Activated effector memory CD4-positive, alpha-beta T cell treated with anti-CD3 and anti-CD28 coated beads, Interleukin-2, amount 50 U/mL, for 16 hours (primary cell): ENCODE measurements around the gene FFAR1.
A peak's percentile ranks its signal among the peaks of the same experiment; 100 is the strongest.

Experiments used
- DNase-seq: peaks from one replicate; pipeline ENCODE4 v3.0.0-alpha.2; 2020

Gene FFAR1

GRCh38 chr19:35316560-35316959 is 31.1 kb upstream of the FFAR1 start:
- DNase-seq: no peak

GRCh38 chr19:35317464-35318043 is 30.1 kb upstream of the FFAR1 start:
- no peak for DNase-seq

DNA sequence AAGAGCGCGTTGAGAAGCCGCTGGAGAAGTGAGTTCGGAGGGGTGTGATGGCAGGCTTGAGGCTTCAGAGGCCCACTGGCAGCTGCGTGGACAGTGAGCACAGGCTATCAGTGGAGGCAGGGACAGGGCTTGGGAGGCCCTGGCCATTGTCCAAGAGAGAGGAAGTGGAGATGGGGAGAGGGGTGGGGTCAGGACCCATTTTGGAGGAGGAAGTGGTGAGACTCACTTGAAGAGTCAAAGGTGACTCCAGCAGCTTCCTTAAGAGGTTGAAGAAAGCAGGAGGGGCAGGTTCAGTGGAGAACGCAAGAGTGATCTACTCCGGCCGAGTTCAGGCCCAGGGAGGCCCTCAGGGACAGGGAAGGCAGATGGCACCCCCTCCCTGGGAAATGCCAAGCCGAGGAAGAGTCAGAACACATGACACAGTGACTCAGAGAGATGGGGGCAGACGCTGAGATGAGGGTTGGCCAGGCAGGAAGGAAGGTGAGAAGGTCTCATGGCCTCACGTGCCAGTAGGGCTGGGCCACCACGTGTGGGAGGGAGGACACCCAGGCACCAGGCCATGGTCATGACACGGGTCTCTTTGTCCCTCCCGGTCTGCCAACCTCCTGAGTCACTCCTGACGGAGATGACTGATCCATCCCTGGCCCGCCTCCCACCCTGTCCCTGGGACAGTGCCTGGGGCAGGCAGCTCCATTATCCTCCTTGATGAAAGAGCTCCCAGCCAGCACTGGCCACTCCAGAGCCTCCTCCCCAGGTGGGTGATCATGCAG is 28.8 kb upstream of the FFAR1 start:
- DNase-seq: no peak

GRCh38 chr19:35320065-35320713 is 27.5 kb upstream of the FFAR1 start:
- DNase-seq: no peak

- DNase-seq: no peak
Measured at GRCh38 chr19:35321291-35321690, 26.4 kb upstream of the FFAR1 start.

DNA sequence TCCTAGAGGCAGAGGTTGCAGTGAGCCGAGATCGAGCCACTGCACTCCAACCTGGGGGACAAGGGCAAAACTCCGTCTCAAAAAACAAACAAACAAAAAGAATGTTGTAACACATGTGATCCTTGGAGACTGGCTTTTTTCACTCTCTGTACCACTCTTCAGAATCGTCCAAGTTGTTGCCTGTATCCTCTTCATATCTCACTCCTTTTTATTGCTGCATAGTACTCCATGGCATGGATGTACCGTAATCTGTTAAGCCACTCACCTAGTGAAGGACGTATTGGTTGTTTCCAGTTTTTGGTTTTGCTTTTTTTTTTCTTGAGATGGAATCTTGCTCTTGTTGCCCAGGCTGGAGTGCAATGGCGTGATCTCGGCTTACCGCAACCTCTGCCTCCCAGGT is 25.7 kb upstream of the FFAR1 start:
- DNase-seq: no peak

- no peak for DNase-seq
Measured at GRCh38 chr19:35327642-35328041, 20.1 kb upstream of the FFAR1 start.

DNA sequence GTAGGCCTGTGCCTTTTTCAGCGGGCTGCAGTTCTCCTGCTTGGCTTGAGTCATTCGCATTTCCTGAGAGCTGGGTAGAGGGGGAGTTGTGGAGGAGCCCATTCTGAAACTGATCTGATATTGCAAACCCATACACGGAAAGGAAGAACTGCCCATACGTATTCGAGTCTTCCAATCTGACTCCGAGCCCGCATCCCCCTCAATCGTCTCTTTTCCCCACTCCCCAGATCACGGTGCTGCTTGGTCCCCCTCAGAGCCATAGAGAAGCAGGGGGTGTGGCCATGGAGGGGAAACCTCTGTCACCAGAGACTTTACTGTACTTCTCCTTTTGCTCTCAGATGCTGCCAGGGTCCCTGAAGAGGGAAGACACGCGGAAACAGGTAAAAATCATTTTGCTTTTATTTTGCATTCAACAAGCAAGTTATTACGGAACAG is 18.8 kb upstream of the FFAR1 start, which contains the start of gene CD22:
TSS of gene CD22 (plus strand) at position 337 of the 435 bp plus-strand sequence. CDS start 2,854 bp downstream, outside the sequence.
- DNase-seq: no peak

DNA sequence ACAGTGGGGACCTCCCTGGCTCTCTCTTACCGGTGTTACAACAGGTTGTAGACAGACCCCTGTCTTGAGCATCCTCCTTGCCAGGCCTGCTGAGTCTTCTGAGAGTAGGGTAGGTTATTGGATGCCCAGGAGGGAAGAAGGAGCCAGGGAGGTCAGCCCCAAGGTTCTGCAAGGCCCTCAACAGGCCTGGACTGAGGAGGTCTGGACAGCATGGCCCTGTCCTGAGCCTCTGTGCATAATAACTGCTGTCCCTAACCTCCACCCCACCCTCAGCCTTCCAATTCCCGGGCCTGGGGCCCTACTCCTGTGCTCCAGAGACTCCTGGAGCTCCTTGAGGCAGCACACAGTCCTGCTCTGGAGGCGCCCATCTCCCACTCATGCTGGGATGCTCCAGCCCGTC is 18.4 kb upstream of the FFAR1 start:
- no peak for DNase-seq

DNA sequence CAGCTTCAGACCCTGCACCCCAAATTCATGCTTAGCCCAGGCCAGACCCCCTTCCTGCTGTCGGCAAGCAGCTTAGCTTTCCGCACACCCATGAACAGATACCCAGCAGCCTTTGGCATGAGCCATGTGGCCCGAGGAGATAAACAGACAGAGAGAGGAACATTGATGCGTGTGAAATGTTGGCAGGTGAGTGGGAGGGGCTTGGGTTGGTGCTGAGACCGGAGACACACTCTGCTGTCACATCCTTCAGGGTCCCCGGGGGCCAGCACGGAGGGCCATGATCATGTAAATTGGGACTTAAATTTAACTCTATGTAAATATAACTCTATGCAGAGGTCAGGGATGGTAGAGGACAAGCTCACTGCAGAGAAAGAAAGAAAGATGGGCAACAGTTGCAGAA is 17.2 kb upstream of the FFAR1 start:
- DNase-seq: no peak

GRCh38 chr19:35331551-35332214 is 16.0 kb upstream of the FFAR1 start:
- no peak for DNase-seq

- DNase-seq: peak; percentile 71
Measured at GRCh38 chr19:35332817-35333216, 14.9 kb upstream of the FFAR1 start.

DNA sequence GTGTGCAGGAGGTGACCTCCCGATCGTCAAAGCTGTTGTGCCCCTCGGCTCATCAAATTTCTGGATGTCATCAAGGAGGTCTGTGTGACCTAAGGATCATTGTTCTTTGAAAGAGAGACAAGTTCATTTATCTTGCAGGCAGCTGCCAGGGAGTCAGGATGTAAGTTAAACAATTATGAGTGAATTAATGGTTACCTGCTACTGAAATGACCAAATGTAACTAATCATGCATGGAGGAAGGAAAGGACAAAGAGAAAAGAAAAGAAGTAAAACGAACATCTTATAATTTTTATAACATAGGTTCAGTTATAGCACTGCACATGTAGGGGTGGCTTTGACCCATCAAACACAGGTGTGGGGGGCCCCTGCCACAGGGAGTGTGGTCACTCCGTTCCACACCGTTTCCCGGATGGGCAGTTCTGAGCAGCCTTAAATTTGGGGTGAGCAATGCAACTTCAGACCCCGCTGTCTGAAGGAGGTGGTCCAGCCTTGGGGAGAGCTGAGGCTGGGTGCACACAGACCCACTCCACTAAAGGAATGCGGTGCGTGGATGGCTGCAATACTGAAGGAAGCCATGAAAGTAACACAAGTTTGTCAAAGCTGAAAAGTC is 13.5 kb upstream of the FFAR1 start:
- DNase-seq: no peak

DNA sequence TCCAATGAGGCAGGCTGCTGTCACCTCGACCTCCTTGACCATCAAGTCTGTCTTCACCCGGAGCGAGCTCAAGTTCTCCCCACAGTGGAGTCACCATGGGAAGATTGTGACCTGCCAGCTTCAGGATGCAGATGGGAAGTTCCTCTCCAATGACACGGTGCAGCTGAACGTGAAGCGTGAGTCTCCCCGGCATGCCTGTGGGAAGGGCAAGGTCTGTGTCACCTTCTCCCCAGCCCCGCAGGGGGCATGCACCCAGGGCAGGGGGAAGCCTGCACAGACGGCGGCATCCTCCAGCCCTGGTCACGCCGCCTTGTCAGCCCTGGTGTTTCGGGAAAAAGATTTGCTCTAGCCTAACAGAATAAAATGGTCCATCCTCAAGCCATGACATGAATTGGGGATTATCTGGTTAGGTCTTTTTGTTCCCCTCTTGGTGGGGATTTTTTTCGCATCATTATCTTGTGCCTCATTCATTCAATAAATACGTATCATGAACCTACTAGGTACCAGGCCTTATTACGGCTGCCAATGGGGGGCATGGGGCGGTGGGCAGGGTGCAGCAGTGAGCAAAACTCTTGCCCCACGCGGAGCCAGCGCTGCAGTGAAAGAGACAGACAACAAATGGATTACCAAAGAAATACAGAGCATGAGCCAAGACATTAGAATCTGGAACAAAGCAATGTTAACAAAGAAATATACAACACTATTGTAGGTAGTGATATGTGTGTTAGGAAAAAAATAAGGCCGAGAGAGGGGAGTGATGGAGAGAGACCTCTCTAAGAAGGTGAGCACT is 11.3 kb upstream of the FFAR1 start:
- no peak for DNase-seq

DNA sequence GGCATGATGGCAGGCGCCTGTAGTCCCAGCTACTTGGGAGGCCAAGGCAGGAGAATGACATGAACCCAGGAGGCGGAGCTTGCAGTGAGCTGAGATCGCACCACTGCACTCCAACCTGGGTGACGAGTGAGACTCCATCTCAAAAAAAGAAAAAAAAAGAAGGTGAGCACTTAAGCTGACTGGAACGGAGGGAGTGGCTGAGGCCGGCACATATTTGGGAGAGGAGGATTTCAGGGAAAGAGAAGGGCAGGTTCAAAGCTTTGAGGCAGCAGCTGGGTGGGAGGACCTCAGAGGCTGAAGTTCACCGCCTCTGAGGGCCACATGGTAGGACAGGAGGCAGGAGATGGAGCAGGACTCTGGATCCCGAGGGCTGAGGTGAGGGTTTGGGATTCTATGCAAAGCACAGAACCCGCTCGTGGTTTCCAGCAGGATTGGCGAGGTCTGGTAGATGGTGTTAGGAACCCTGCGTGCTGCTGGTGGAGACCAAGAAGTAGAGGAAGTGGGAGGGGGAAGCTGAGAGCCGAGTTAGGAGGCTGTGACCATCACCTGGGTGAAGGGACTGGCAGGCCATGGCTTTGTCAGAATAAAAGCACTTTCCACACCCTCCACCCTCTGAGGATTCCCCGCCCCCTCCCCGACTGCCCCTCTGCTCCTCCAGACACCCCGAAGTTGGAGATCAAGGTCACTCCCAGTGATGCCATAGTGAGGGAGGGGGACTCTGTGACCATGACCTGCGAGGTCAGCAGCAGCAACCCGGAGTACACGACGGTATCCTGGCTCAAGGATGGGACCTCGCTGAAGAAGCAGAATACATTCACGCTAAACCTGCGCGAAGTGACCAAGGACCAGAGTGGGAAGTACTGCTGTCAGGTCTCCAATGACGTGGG is 10.4 kb upstream of the FFAR1 start:
- no peak for DNase-seq

DNA sequence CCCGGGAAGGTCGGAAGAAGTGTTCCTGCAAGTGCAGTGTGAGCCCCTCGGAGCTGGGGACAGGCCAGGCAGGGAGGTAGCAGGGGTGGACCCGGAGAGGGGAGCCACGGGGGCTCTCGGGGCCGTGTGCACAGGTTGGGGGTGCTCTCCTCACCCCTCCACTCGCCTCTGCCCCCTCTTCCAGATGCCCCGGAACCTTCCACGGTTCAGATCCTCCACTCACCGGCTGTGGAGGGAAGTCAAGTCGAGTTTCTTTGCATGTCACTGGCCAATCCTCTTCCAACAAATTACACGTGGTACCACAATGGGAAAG is 9.8 kb upstream of the FFAR1 start:
- no peak for DNase-seq

- no peak for DNase-seq
Measured at GRCh38 chr19:35340431-35340830, 7.3 kb upstream of the FFAR1 start.

- DNase-seq: no peak
Measured at GRCh38 chr19:35341006-35341405, 6.7 kb upstream of the FFAR1 start.

DNA sequence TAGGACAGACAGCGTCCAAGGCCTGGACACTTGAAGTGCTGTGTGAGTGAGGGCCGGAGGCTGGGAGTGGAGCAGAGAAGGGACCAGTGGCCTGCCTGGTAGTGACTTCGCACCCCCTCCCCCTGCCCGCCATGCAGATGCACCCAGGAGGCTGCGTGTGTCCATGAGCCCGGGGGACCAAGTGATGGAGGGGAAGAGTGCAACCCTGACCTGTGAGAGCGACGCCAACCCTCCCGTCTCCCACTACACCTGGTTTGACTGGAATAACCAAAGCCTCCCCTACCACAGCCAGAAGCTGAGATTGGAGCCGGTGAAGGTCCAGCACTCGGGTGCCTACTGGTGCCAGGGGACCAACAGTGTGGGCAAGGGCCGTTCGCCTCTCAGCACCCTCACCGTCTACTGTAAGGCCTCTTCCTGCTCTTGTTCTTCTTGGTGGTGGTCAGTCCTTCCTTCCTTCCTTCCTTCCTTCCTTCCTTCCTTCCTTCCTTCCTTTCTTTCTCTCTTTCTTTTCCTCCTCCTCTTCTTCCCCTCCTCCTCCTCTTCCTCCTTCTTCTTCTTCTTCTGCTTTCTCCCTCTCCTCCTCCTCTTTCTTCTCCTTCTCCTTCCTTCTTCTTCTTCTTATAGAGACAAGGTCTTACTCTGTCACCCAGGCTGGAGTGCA is 6.0 kb upstream of the FFAR1 start:
- DNase-seq: no peak

DNA sequence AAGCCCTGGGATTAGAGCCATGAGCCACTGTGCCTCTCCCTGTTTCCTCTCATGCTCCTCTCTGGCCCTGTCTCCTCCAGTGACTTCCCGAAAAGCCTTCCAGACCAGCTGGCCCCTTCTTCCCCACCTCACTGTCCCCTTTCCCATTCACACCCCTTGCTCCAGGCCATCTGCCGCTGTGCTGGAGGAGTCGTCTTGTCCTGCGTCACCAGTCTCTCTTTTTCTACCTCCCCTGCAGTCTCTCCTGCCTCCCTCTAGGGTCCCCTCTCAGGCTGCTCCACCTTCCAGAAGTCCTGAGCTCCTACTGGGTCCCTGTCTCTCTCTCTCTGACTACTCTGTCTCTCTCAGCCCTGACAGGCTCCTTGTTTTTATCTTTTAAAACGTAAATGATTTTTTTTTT is 5.3 kb upstream of the FFAR1 start:
- no peak for DNase-seq

DNA sequence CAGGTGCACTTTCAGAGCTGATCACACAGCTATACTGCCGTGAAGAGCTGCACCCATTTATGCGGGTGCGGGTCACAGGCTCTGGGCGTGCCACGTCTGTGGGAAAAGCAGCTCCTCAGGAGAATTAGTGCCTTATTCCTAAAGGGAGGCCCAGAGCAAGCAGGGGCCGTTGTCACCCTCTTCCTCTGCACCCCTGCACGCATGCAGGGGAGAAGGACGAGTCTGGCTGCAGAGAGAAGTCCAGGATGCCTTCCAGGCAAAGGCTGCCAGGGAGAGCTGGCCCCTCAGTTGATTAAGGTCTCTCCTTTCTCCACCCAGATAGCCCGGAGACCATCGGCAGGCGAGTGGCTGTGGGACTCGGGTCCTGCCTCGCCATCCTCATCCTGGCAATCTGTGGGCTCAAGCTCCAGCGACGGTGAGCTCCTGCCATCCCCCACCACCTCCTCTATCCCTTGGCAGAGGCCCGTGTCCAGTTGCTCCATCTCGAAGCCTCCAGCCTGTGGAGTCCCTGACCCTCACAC is 3.1 kb upstream of the FFAR1 start:
- peak; percentile 57 for DNase-seq
